ENCODE data around the gene EIF4G3. TPM values are rescaled to one million over a fixed set of nuclear protein-coding genes. Genes with fewer than 3 reads are reported as not detected.
A peak's percentile ranks its signal among the peaks of the same experiment; 100 is the strongest.
"Not testable (repeated sequence)": the region's sequence is repeated elsewhere in the genome, so short reads cannot be mapped to it uniquely, and the experiment has no call there.

The EIF4G3 gene
- total and polyA plus RNA-seq, 5 donors, result 17.9 to 48.5 (median 42.7) TPM

- H3K27me3 ChIP-seq (ENCODE audit: control insufficient read depth, insufficient read depth), result no peaks in the 10 kb centered on the region
- no peak for ATAC-seq
- no peaks in the 10 kb centered on the region for H3K4me1 ChIP-seq (ENCODE audit: control insufficient read depth, insufficient read depth, low read length)
- no peak overlapping the region for H3K4me3 ChIP-seq (ENCODE audit: low read length)
- peak in 1 of 3 donors; percentile 35 for DNase-seq
- H3K9me3 ChIP-seq (ENCODE audit: control insufficient read depth, low read length), result no peaks in the 10 kb centered on the region
- WGBS, result 98% methylated on average over 12 of the region's 12 CpGs
- intact Hi-C loops (cut with DNase I), result no loop called here
- H3K27ac ChIP-seq (ENCODE audit: low read length), result no peak overlapping the region
These were observed 148.1 kb downstream of the EIF4G3 start for GRCh38 chr1:21028520-21029145.

- H3K9me3 ChIP-seq (ENCODE audit: control insufficient read depth, low read length), result no peaks in the 10 kb centered on the region
- intact Hi-C loops (cut with DNase I), result no loop called here
- DNase-seq (no peak), ATAC-seq (no peak)
- H3K4me3 ChIP-seq (ENCODE audit: low read length), result no peak overlapping the region
- H3K27ac ChIP-seq (ENCODE audit: low read length), result no peak overlapping the region
- H3K27me3 ChIP-seq (ENCODE audit: control insufficient read depth, insufficient read depth), result no peaks in the 10 kb centered on the region
- H3K4me1 ChIP-seq (ENCODE audit: control insufficient read depth, insufficient read depth, low read length), result no peaks in the 10 kb centered on the region
- 73% methylated on average over 1 of the region's 1 CpG for WGBS
These were observed 148.9 kb downstream of the EIF4G3 start for GRCh38 chr1:21027805-21028204.

- WGBS, result 96% methylated on average over 4 of the region's 4 CpGs
- no peak overlapping the region for H3K27ac ChIP-seq (ENCODE audit: low read length)
These were observed 151.8 kb downstream of the EIF4G3 start for GRCh38 chr1:21024918-21025317.

GRCh38 chr1:21024136-21024896 is 152.4 kb downstream of the EIF4G3 start:
- H3K27me3 ChIP-seq (ENCODE audit: control insufficient read depth, insufficient read depth); ATAC-seq; H3K4me3 ChIP-seq (ENCODE audit: low read length); H3K27ac ChIP-seq (ENCODE audit: low read length); H3K9me3 ChIP-seq (ENCODE audit: control insufficient read depth, low read length); intact Hi-C loops (cut with DNase I); H3K4me1 ChIP-seq (ENCODE audit: control insufficient read depth, insufficient read depth, low read length): not testable (repeated sequence)
- WGBS, result 94% methylated on average over 19 of the region's 26 CpGs
- DNase-seq, result peak in 1 of 3 donors; percentile 61

More at GRCh38 chr1:21024918-21025317, 151.8 kb downstream of the EIF4G3 start:
- DNase-seq (no peak), ATAC-seq (no peak)
- no peaks in the 10 kb centered on the region for H3K4me1 ChIP-seq (ENCODE audit: control insufficient read depth, insufficient read depth, low read length)
- H3K27me3 ChIP-seq (ENCODE audit: control insufficient read depth, insufficient read depth), result no peaks in the 10 kb centered on the region
- no peaks in the 10 kb centered on the region for H3K9me3 ChIP-seq (ENCODE audit: control insufficient read depth, low read length)
- H3K4me3 ChIP-seq (ENCODE audit: low read length), result no peak overlapping the region
- intact Hi-C loops (cut with DNase I), result no loop called here

- intact Hi-C loops (cut with DNase I), result no loop called here
- WGBS, result 28% methylated on average over 6 of the region's 6 CpGs
- H3K27ac ChIP-seq (ENCODE audit: low read length), result peak overlapping the region; percentile 51
- no peaks in the 10 kb centered on the region for H3K9me3 ChIP-seq (ENCODE audit: control insufficient read depth, low read length)
- DNase-seq (no peak), ATAC-seq (peak; percentile 97 to 99)
- H3K4me1 ChIP-seq (ENCODE audit: control insufficient read depth, insufficient read depth, low read length), result no peaks in the 10 kb centered on the region
- peak overlapping the region; percentile 31 for H3K4me3 ChIP-seq (ENCODE audit: low read length)
- no peaks in the 10 kb centered on the region for H3K27me3 ChIP-seq (ENCODE audit: control insufficient read depth, insufficient read depth)
These were observed 154.2 kb downstream of the EIF4G3 start for GRCh38 chr1:21022279-21023040.

GRCh38 chr1:21021311-21021710 is 155.4 kb downstream of the EIF4G3 start:
- Histone ChIP-seq H3K4me3 (ENCODE audit: low read length) (no peak overlapping the region), H3K9me3 (ENCODE audit: control insufficient read depth, low read length) (no peaks in the 10 kb centered on the region), H3K4me1 (ENCODE audit: control insufficient read depth, insufficient read depth, low read length) (no peaks in the 10 kb centered on the region), H3K27ac (ENCODE audit: low read length) (no peak overlapping the region), H3K27me3 (ENCODE audit: control insufficient read depth, insufficient read depth) (no peaks in the 10 kb centered on the region)
- intact Hi-C loops (cut with DNase I), result no loop called here
- DNase-seq (no peak), ATAC-seq (no peak)
- WGBS, result 96% methylated on average over 4 of the region's 4 CpGs

GRCh38 chr1:21020151-21020550 is 156.5 kb downstream of the EIF4G3 start:
- no peak for DNase-seq
- intact Hi-C loops (cut with DNase I), result no loop called here
- Histone ChIP-seq H3K27me3 (ENCODE audit: control insufficient read depth, insufficient read depth) (no peaks in the 10 kb centered on the region), H3K9me3 (ENCODE audit: control insufficient read depth, low read length) (no peaks in the 10 kb centered on the region), H3K4me3 (ENCODE audit: low read length) (no peak overlapping the region), H3K4me1 (ENCODE audit: control insufficient read depth, insufficient read depth, low read length) (no peaks in the 10 kb centered on the region), H3K27ac (ENCODE audit: low read length) (no peak overlapping the region)
- ATAC-seq, result no peak
- 96% methylated on average over 3 of the region's 3 CpGs for WGBS

- intact Hi-C loops (cut with DNase I), result no loop called here
- Histone ChIP-seq H3K4me1 (ENCODE audit: control insufficient read depth, insufficient read depth, low read length) (no peaks in the 10 kb centered on the region), H3K9me3 (ENCODE audit: control insufficient read depth, low read length) (no peaks in the 10 kb centered on the region), H3K27me3 (ENCODE audit: control insufficient read depth, insufficient read depth) (no peaks in the 10 kb centered on the region), H3K4me3 (ENCODE audit: low read length) (no peak overlapping the region), H3K27ac (ENCODE audit: low read length) (no peak overlapping the region)
- DNase-seq (no peak), ATAC-seq (no peak)
These were observed 158.0 kb downstream of the EIF4G3 start for GRCh38 chr1:21018673-21019072.

- H3K9me3 ChIP-seq (ENCODE audit: control insufficient read depth, low read length), result no peaks in the 10 kb centered on the region
- WGBS, result 87% methylated on average over 3 of the region's 3 CpGs
- no peak for ATAC-seq
- H3K4me3 ChIP-seq (ENCODE audit: low read length), result no peak overlapping the region
- no peaks in the 10 kb centered on the region for H3K27me3 ChIP-seq (ENCODE audit: control insufficient read depth, insufficient read depth)
- intact Hi-C loops (cut with DNase I), result no loop called here
- no peaks in the 10 kb centered on the region for H3K4me1 ChIP-seq (ENCODE audit: control insufficient read depth, insufficient read depth, low read length)
- no peak overlapping the region for H3K27ac ChIP-seq (ENCODE audit: low read length)
- no peak for DNase-seq
These were observed 163.2 kb downstream of the EIF4G3 start for GRCh38 chr1:21013510-21013909.

GRCh38 chr1:21012937-21013336 is 163.8 kb downstream of the EIF4G3 start:
- ATAC-seq (peak; percentile 85 to 90), DNase-seq (peak; percentile 36 to 54 (median 48))
- Histone ChIP-seq H3K4me3 (ENCODE audit: low read length) (no peak overlapping the region), H3K27me3 (ENCODE audit: control insufficient read depth, insufficient read depth) (no peaks in the 10 kb centered on the region), H3K4me1 (ENCODE audit: control insufficient read depth, insufficient read depth, low read length) (no peaks in the 10 kb centered on the region), H3K9me3 (ENCODE audit: control insufficient read depth, low read length) (no peaks in the 10 kb centered on the region), H3K27ac (ENCODE audit: low read length) (no peak overlapping the region)
- intact Hi-C loops (cut with DNase I), result no loop called here
- 45% methylated on average over 5 of the region's 5 CpGs for whole genome bisulfite sequencing

GRCh38 chr1:21007876-21008275 is 168.8 kb downstream of the EIF4G3 start:
- Histone ChIP-seq H3K9me3 (ENCODE audit: control insufficient read depth, low read length) (no peaks in the 10 kb centered on the region), H3K4me1 (ENCODE audit: control insufficient read depth, insufficient read depth, low read length) (no peaks in the 10 kb centered on the region), H3K27me3 (ENCODE audit: control insufficient read depth, insufficient read depth) (no peaks in the 10 kb centered on the region), H3K4me3 (ENCODE audit: low read length) (no peak overlapping the region), H3K27ac (ENCODE audit: low read length) (no peak overlapping the region)
- WGBS, result 84% methylated on average over 1 of the region's 1 CpG
- ATAC-seq, result no peak
- intact Hi-C loops (cut with DNase I), result no loop called here
- no peak for DNase-seq

Measured in right cardiac atrium (tissue), 5 donors.